Ovary (tissue), 3 donors: ENCODE measurements around the gene EIF2B2.

Source experiments
- CTCF ChIP-seq, 3 donors: fragments of 450-650 bp in 2 of 3; fragments of 200-600 bp in 1 of 3; IDR thresholded peaks; one replicate each; pipeline versions ENCODE4 v1.5.1 to v1.8.0; 2016 to 2022; ENCODE audit warnings: antibody characterized with exemption in 3 of 3, mild to moderate bottlenecking in 1 of 3
- EP300 ChIP-seq: sonication (generic); formaldehyde crosslinking; IDR thresholded peaks from one replicate; pipeline ENCODE4 v1.6.1; 2017; ENCODE audit warnings: antibody characterized with exemption
- POLR2A ChIP-seq: fragments of 450-650 bp; IDR thresholded peaks from one replicate; pipeline ENCODE4 v1.6.1; 2017; ENCODE audit warnings: antibody characterized with exemption, mild to moderate bottlenecking, moderate library complexity
- donor health status: DM: no; HTN: no; CAD: no.

- TF ChIP-seq CTCF (IDR thresholded peaks at IDR 0.05) (no peak), EP300 (no peak), POLR2A (no peak)
These were observed 23.0 kb upstream of the EIF2B2 start for GRCh38 chr14:74979442-74980397.
